PFSK-1 (cell line): Measurements from ENCODE around the gene OR8B8.

Source experiments
- FOXP2 ChIP-seq: optimal IDR thresholded peaks from 2 replicates; pipeline ENCODE3; 2011; ENCODE audit warnings: borderline replicate concordance, control low read depth, inconsistent platforms; ENCODE audit not compliant: insufficient read depth; ENCODE audit errors: extremely low read length, extremely low read depth
- POLR2AphosphoS5 ChIP-seq: IDR thresholded peaks from 2 replicates; pipeline ENCODE4 v1.6.1; 2012; ENCODE audit warnings: low read depth, mild to moderate bottlenecking, control low read depth, low read length, moderate library complexity
- REST ChIP-seq, 2 experiments: IDR thresholded peaks; 2 replicates each; pipeline versions ENCODE4 v1.6.1 to v1.8.0; 2011 to 2012; ENCODE audit warnings: low read depth in 2 of 2, low read length in 2 of 2, control low read depth in 1 of 2, inconsistent platforms in 1 of 2, mild to moderate bottlenecking in 1 of 2, moderate library complexity in 1 of 2; ENCODE audit not compliant: insufficient read depth in 1 of 2
- SIN3A ChIP-seq: IDR thresholded peaks from 2 replicates; pipeline ENCODE4 v1.6.1; 2012; ENCODE audit warnings: mild to moderate bottlenecking, low read length, moderate library complexity, borderline replicate concordance; ENCODE audit not compliant: insufficient read depth
- TAF1 ChIP-seq: IDR thresholded peaks from 2 replicates; pipeline ENCODE4 v1.6.1; 2012; ENCODE audit warnings: low read length, control low read depth, borderline replicate concordance; ENCODE audit not compliant: insufficient read depth

The OR8B8 gene

GRCh38 chr11:124481365-124482323, 36.1 kb upstream of the OR8B8 start:
- TF ChIP-seq FOXP2 (no peak), SIN3A (no peak), POLR2AphosphoS5 (no peak), TAF1 (no peak), REST (IDR thresholded peaks at IDR 0.05; ENCODE audit: insufficient read depth in 1 of 2, low read depth in 2 of 2, low read length in 2 of 2) (no peak)

GRCh38 chr11:124479561-124479960, 34.1 kb upstream of the OR8B8 start:
- TF ChIP-seq SIN3A (no peak), TAF1 (no peak), FOXP2 (no peak), REST (IDR thresholded peaks at IDR 0.05; ENCODE audit: insufficient read depth in 1 of 2, low read depth in 2 of 2, low read length in 2 of 2) (no peak), POLR2AphosphoS5 (no peak)

- TF ChIP-seq POLR2AphosphoS5, result no peak
- TF ChIP-seq FOXP2, result no peak
- TF ChIP-seq SIN3A, result no peak
- TF ChIP-seq TAF1, result no peak
- TF ChIP-seq REST (IDR thresholded peaks at IDR 0.05; ENCODE audit: insufficient read depth in 1 of 2, low read depth in 2 of 2, low read length in 2 of 2), result no peak
Observed at GRCh38 chr11:124475265-124475664, 29.8 kb upstream of the OR8B8 start.

- TF ChIP-seq REST (IDR thresholded peaks at IDR 0.05; ENCODE audit: insufficient read depth in 1 of 2, low read depth in 2 of 2, low read length in 2 of 2) (no peak), TAF1 (no peak), FOXP2 (no peak), POLR2AphosphoS5 (no peak), SIN3A (no peak)
Observed at GRCh38 chr11:124474779-124475178, 29.3 kb upstream of the OR8B8 start.
